Neutrophil (primary cell): Measurements from ENCODE around the gene C22orf23.
"Not testable (repeated sequence)": the region's sequence is repeated elsewhere in the genome, so short reads cannot be mapped to it uniquely, and the experiment has no call there.

ENCODE experiments used
- H3K27ac ChIP-seq: fragments of 200-600 bp; sonication (generic); 2 replicates; pipeline ENCODE4 v1.5.1; 2016; ENCODE audit warnings: mild to moderate bottlenecking, moderate library complexity
- H3K27me3 ChIP-seq: fragments of 200-600 bp; sonication (generic); 2 replicates; pipeline ENCODE4 v1.6.0; 2016; ENCODE audit warnings: mild to moderate bottlenecking
- H3K36me3 ChIP-seq: fragments of 200-600 bp; sonication (generic); 2 replicates; pipeline ENCODE4 v1.5.1; 2017
- H3K4me1 ChIP-seq, 2 experiments: fragments of 200-600 bp in 1 of 2; sonication (generic) in 1 of 2; 1 replicate in 1 of 2; 2 replicates in 1 of 2; pipeline versions ENCODE4 v1.5.1 to v1.6.1; 2013 to 2016; ENCODE audit warnings: low read depth in 1 of 2, low read length in 1 of 2, mild to moderate bottlenecking in 1 of 2, moderate library complexity in 1 of 2; ENCODE audit not compliant: control insufficient read depth in 1 of 2, insufficient read depth in 1 of 2
- H3K4me3 ChIP-seq, 2 experiments: fragments of 200-600 bp in 1 of 2; sonication (generic) in 1 of 2; 1 replicate in 1 of 2; 2 replicates in 1 of 2; pipeline ENCODE4 v1.5.1; 2013 to 2016; ENCODE audit warnings: low read depth in 1 of 2, low read length in 1 of 2, mild to moderate bottlenecking in 1 of 2, moderate library complexity in 1 of 2
- H3K9me3 ChIP-seq: fragments of 200-600 bp; sonication (generic); 2 replicates; pipeline ENCODE4 v1.5.1; 2016
- TF ChIP-seq, protein P1 (sequence below): fragments of 200-600 bp; sonication (generic); IDR thresholded peaks from 2 replicates; pipeline ENCODE4 v1.5.1; 2016; ENCODE audit warnings: antibody characterized with exemption

C22orf23 gene

DNA sequence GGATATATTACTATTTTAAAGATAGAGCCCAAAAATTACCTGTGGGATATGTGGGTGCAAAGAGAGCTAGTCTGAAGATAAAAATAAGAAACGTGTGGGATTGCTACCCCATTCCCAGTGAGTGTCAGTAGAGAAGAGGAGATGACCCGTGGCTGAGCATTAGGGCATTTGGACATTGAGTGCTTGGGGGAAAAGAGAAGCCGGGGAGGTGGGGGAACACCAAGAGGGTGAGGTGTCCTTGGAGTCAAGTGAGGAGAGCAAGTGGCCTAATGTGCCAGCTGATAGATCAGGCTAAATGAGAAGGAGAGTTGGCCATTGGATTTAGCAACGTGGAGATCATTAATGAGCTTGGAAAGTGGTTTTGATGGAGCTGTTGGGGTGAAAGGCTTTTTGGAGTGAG is 1.3 kb upstream of the C22orf23 start:
- Histone ChIP-seq H3K27me3 (peaks cover 26% of the 10 kb centered on the region), H3K4me1 (peaks cover 23 to 24% of the 10 kb centered on the region in 2 experiments), H3K9me3 (no peaks in the 10 kb centered on the region), H3K27ac (no peak overlapping the region), H3K4me3 (peak overlapping the region in 1 of 2 experiments; percentile 78), H3K36me3 (peaks cover 31% of the 10 kb centered on the region)
- TF ChIP-seq, protein P1, sequence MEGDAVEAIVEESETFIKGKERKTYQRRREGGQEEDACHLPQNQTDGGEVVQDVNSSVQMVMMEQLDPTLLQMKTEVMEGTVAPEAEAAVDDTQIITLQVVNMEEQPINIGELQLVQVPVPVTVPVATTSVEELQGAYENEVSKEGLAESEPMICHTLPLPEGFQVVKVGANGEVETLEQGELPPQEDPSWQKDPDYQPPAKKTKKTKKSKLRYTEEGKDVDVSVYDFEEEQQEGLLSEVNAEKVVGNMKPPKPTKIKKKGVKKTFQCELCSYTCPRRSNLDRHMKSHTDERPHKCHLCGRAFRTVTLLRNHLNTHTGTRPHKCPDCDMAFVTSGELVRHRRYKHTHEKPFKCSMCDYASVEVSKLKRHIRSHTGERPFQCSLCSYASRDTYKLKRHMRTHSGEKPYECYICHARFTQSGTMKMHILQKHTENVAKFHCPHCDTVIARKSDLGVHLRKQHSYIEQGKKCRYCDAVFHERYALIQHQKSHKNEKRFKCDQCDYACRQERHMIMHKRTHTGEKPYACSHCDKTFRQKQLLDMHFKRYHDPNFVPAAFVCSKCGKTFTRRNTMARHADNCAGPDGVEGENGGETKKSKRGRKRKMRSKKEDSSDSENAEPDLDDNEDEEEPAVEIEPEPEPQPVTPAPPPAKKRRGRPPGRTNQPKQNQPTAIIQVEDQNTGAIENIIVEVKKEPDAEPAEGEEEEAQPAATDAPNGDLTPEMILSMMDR = no peak

DNA sequence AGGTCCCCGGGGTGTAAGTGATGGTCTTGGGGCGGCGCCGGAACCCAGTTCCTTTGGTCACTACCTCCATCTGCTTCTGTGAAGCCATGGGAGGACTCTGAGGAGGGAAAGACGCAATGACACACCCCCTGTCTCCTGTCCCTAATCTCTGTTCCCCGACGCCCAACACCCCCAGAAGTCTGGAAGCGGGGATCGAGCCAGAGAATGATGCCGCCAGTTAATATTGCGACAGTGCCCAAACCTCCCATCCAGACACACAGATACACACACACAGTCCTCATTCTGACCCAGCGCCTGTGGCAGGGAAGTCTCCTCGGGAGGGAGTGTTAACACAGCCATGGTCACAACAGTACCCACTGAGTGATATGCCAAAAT is 352 bp downstream of the C22orf23 start:
- peak overlapping the region; percentile 63 for H3K27ac ChIP-seq
- TF ChIP-seq, protein P1 = no peak
- peaks cover 23 to 24% of the 10 kb centered on the region in 2 experiments for H3K4me1 ChIP-seq
- peaks cover 16% of the 10 kb centered on the region for H3K36me3 ChIP-seq
- no peaks in the 10 kb centered on the region for H3K9me3 ChIP-seq
- H3K4me3 ChIP-seq = peak overlapping the region; percentile 78 to 83
- peaks cover 26% of the 10 kb centered on the region for H3K27me3 ChIP-seq

DNA sequence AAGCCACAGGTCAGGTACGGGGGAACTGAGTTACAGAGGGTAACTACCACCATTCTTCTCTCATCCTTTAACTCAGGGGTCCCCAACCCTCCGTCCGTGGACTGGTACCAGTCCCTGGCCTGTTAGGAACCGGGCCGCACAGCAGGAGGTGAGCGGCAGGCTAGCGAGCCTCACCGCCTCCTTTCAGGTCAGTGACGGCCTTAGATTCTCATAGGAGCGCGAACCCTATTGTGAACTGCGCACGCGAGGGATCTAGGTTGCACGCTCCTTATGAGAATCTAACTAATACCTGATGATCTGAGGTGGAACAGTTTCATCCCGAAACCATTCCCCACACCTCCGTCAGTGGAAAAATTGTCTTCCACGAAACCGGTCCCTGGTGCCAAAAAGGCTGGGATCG is 772 bp downstream of the C22orf23 start:
- Histone ChIP-seq H3K36me3 (peaks cover 13% of the 10 kb centered on the region), H3K4me1 (peaks cover 23 to 24% of the 10 kb centered on the region in 2 experiments), H3K27me3 (peaks cover 26% of the 10 kb centered on the region), H3K4me3 (peak overlapping the region; percentile 78 to 83)
- H3K9me3 ChIP-seq, H3K27ac ChIP-seq: not testable (repeated sequence)

DNA sequence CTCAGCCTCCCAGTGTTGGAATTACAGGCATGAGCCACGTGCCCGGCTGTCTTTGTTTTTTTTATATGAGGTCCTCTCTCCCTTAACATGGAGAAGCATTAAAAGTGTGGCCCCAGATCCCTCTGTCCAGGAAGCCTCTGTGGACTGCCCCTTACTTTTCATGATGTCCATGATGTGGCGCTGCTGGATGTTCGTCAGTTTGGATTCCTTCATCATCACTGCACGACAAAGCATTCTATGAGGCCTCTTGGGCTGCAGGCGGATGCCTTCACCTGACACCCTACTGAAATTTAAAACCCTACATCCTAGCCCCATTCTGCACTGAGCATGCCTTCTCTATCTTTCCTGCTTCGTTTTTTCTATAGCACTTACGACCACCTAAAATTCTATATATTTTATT is 2.1 kb downstream of the C22orf23 start:
- Histone ChIP-seq H3K36me3 (no peaks in the 10 kb centered on the region), H3K4me3 (no peak overlapping the region), H3K27me3 (peaks cover 26% of the 10 kb centered on the region), H3K4me1 (peaks cover 23 to 24% of the 10 kb centered on the region in 2 experiments), H3K27ac (no peak overlapping the region), H3K9me3 (no peaks in the 10 kb centered on the region)
- TF ChIP-seq, protein P1 = no peak

DNA sequence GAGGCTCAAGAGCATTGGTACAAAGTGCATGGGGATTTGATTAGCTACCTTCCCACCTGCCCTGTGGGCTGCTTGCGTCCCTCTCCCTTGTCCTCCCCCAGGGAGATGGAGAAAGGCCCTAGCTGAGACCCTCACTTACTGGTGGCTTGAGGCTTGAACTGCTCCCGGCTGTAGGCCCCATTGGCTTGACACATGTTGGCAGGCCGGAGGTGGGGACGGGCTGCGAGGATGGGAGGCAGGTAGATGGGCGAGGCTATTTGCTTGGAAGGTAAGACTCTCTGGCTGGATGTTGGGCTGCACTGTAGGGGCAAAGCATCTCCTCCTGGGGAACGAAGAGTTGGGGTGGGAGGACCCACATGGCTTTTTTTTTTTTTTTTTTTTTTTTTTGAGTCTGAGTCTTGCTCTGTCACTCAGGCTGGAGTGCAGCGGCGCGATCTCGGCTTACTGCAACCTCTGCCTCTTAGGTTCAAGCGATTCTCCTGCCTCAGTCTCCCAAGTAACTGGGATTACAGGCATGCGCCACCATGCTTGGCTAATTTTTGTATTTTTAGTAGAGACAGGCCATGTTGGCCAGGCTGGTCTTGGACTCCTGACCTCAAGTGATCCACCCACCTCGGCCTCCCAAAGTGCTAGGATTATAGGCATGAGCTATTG is 6.1 kb downstream of the C22orf23 start:
- peaks cover 11% of the 10 kb centered on the region for H3K36me3 ChIP-seq
- H3K27ac ChIP-seq, H3K4me3 ChIP-seq, H3K9me3 ChIP-seq, H3K4me1 ChIP-seq: not testable (repeated sequence)
- peaks cover 15% of the 10 kb centered on the region for H3K27me3 ChIP-seq

DNA sequence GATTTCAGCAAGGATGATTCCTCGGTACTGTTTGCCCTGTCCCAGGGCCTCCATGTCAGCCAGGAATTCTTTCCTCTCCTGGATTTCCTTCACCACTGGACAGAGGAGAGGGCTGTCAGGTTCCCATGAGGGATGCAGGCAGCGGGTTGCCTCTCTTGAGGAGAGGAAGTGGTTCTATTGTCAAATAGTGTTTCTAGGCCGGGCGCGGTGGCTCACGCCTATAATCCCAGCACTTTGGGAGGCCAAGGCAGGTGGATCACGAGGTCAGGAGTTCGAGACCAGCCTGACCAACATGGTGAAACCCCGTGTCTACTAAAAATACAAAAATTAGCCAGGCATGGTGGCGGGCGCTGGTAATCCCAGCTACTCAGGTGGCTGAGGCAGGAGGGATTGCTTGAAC is 9.0 kb downstream of the C22orf23 start:
- not testable (repeated sequence) for H3K4me3 ChIP-seq, H3K27me3 ChIP-seq, H3K27ac ChIP-seq, H3K9me3 ChIP-seq, H3K4me1 ChIP-seq
- peaks cover 32% of the 10 kb centered on the region for H3K36me3 ChIP-seq

DNA sequence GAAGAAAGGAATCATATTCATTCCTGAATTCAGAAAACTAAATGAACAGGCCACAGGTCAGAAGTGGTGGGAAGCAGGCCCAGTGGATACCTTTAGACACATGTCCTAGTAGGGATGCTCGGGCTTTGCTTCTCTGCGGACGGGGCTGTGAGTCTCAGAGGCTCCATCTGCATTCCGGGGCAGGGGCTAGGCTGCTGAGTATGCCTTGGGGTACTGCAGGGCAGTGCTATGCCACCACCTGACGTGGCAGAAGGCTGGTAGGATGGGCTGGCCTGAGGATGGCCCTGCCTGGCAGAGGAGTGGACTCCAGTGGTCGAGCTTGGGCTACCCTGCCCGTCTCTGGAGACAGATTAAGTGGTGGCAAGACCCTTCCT is 9.6 kb downstream of the C22orf23 start:
- Histone ChIP-seq H3K9me3 (no peaks in the 10 kb centered on the region), H3K36me3 (peaks cover 38% of the 10 kb centered on the region), H3K4me3 (no peak overlapping the region), H3K27me3 (no peaks in the 10 kb centered on the region), H3K27ac (no peak overlapping the region), H3K4me1 (no peaks in the 10 kb centered on the region)
- TF ChIP-seq, protein P1 = no peak
